GM19397 (cell line): ENCODE results near the gene DPF1.

Experiments used
- ATAC-seq: cut with Tn5 transposase; IDR thresholded peaks from one replicate; pipeline ENCODE4 v1.9.1; 2021; ENCODE audit warnings: mild to moderate bottlenecking, moderate library complexity; ENCODE audit not compliant: unreplicated experiment

The DPF1 gene

GRCh38 chr19:38221919-38222830, 1.8 kb downstream of the DPF1 start:
- no peak for ATAC-seq

GRCh38 chr19:38221421-38221820, 2.6 kb downstream of the DPF1 start:
- ATAC-seq: no peak

GRCh38 chr19:38219221-38219620, 4.8 kb downstream of the DPF1 start:
- no peak for ATAC-seq

- no peak for ATAC-seq
Observed at GRCh38 chr19:38218204-38218603, 5.8 kb downstream of the DPF1 start.

- ATAC-seq: no peak
Observed at GRCh38 chr19:38216785-38217641, 7.0 kb downstream of the DPF1 start.

DNA sequence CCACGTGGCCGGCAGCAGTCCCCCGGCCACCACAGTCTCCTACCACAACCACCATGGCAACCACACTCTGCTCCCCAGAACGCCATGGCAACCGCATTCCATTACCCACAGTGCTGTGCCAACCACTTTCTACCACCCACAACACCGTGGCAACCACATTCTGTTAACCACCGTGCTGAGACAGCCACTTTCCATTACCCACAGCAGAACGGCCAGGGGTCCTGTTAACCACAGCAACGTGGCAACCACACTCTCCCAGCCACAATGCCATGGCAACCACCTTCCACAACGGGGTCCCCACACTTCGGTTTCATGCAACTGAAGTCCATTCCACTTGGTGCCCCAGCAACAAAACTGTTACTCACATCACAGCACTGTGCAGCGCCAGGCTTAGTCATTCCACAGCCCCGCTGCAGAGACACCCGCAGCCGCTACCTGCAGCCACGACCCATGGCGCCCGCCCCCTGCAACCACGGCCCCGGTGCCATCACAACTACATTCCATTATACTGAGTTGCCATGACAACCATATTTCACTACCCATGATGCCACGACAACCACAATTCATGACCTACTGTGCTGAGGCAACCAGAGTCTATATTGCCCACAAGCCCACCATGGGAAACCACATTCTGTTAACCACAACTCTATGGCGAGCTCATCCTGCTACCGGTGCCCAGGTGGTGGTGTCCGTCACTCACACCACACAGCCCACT, 10.0 kb downstream of the DPF1 start:
- peak; percentile 44 for ATAC-seq

- no peak for ATAC-seq
Observed at GRCh38 chr19:38213469-38213868, 10.6 kb downstream of the DPF1 start.

DNA sequence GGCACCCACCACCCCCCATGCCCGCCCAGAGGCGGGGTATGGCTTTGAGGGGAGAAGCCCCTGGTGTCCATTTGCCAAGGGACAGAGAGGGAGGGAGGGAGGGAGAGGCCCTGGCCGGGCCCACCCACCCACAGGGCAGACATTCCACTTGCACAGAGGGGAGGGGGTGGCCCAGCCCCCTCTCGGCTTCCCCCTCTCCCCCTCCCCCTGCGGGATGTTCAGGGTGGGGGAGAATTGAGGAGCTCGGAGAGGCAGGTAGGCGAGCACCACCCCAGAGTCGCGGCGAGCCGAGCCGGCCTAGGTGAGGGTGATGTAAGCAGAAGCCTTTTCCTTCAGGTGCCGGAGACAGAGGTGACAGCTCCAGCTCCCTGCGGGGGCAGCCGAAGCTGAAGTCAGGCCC, 12.3 kb downstream of the DPF1 start:
- ATAC-seq: no peak

DNA sequence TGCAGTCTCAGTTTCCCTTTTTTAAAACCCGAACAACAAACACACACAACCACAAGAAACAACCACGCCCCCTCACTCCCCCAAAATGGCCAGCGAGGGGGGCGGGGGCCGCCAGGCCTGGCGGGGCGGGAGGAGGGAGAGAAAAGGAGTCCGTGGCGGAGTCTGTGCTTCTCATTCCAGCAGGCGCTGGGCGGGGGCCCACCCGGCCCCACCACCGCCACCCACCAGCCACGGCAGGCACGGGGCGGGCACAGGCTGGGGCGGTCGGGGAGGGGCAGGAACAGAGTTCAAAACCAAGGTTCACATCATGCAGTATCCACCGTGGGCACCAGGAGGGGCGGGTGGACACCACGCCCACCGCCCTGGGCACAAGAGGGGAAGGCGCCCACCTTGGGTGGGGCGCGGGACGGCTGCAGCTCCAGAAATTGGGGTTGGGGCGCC, 12.9 kb downstream of the DPF1 start:
- no peak for ATAC-seq

- ATAC-seq: no peak
Observed at GRCh38 chr19:38210458-38210987, 13.5 kb downstream of the DPF1 start.

DNA sequence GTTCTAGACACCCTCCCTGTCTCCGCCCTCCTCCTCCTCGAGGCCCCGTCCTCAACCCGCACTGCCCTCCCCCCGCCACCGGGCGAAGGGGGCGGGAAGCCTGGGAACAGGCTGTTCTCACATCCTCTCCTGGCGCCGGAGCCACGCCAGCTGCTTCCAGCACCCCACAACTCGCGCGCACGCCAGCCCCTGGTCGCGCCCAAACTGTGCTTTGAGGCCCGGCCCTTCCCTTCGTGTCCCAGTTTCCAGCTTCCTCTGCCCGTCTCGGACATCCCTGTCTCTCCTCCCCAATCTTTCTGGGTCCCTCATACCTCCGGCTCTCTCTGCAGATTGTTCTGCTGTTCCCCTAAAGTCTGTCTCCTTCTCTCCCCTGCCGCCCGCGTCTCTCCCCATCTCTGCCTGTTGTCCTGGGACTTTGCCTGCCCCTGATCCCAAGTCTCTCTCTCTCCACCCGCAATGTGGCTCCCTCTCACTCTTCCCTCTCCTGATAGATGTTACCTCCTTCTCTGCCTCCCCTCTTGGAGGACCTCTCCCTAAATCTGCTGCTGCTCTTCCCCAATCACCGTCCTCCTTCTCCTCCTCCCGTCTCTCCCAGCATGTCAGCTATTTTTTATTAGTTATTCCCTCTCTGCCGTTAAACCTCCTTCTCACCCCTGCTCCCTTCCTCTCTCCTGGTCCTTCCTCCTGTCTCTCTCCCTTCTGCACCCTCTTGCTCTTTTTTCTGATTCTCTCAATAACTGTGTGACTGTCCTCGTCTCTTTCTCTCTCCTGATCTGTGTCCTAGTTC, 14.2 kb downstream of the DPF1 start:
- no peak for ATAC-seq

- no peak for ATAC-seq
Observed at GRCh38 chr19:38209152-38209551, 14.9 kb downstream of the DPF1 start.

DNA sequence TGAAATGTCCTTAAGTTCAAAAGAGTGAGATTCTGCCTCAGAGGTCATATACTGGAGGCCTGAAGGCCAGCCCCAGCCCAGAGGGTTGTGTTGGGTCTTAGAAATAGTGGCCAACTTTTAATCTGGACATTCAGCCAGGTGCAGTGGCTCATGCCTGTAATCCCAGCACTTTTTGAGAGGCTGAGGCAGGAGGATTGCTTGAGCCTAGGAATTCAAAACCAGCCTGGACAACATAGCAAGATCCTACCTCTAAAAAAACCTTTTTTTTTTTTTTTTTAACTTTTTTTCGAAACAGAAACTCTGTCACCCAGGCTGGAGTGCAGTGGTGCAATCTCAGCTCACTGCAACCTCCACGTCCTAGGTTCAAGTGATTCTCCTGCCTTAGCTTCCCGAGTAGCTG, 15.5 kb downstream of the DPF1 start:
- ATAC-seq: no peak

- ATAC-seq: no peak
Observed at GRCh38 chr19:38207543-38207942, 16.5 kb downstream of the DPF1 start.

DNA sequence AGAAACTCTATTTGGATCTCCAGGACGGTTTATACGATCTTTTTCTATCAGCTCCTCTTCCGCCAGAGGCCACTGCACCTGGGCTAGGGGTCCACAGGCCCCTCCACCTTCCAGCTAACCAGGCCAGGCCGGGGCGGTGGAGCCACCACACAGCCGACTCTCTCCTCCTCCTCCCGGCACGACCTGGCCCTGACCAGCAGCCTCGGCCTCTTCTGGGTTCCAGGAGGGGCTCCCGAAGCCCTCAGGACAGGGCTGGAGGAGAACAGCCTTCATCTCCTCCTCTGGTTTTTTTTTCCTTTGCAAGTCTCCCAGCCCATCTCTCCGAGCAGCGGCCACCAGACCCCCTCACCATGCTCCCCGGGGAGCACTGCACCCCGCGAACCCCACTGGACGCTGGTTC, 17.1 kb downstream of the DPF1 start:
- ATAC-seq: no peak

DNA sequence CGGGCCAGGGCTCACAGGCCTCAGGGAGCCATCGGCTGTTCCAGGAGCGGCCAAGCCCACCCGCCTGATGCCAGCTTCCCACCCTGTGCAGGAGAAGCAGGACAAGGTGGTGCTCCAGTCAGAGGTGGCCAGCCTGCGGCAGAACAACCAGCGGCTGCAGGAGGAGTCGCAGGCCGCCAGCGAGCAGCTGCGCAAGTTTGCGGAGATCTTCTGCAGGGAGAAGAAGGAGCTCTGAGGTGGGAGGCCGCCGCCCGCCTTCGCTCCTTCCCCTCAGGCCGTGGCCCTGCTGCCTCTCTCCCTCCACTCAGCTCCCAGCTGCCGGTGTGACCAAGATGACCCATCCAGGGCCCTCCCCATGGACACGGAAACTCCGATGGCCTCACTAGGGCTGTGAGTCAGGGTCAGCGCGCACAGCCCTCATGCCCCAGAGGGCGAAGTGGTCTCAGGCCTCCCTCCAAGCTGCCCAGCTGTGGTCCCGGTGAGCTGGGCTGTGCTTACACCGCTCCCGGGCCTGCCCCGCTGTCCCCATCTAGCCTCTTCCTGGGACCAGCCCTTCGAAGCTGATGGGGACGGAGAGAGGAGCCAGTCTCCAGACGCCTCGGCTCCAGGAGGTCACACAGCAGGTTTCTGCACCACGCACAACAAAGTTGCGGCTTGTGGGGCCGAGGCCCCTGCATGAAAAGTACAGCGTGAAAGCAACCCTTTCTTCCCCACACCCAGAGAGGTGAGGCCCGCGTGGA, 17.8 kb downstream of the DPF1 start:
- no peak for ATAC-seq

- no peak for ATAC-seq
Observed at GRCh38 chr19:38204728-38205127, 19.3 kb downstream of the DPF1 start.

DNA sequence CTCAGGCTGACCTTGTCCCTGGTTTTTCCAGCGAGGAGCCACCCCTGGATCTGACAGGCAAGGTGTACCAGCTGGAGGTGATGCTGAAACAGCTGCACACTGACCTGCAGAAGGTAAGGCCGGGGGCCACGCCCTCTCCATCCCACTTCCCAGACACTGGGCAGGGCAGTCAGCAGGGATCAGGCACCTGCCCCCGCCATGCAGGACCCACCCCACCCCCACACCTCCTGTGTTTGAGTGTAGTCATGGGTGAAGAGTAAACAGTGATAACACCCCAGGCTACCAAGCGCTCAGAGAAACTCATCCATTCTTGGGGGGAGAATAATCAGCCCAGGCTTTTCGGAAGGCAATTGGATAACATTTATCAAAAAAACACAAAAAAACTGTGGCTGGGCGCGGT, 19.9 kb downstream of the DPF1 start:
- no peak for ATAC-seq

- ATAC-seq: no peak
Observed at GRCh38 chr19:38203197-38203596, 20.8 kb downstream of the DPF1 start.
